Sigmoid colon (tissue), 7 donors: ENCODE data around the gene SLC17A5. TPM values are rescaled to one million over a fixed set of nuclear protein-coding genes. Genes with fewer than 3 reads are reported as not detected.

Experiments used
- DNase-seq: peaks from one replicate; pipeline ENCODE4 v3.0.0-alpha.2; 2019
- H3K27ac ChIP-seq, 4 donors: fragments of 200-600 bp; sonication (generic); one replicate each; pipeline ENCODE4 v1.5.1; 2016 to 2019; ENCODE audit warnings: mild to moderate bottlenecking in 1 of 4
- H3K27me3 ChIP-seq, 3 donors: fragments of 200-600 bp; sonication (generic); one replicate each; pipeline ENCODE4 v1.5.1; 2019; ENCODE audit warnings: mild to moderate bottlenecking in 1 of 3
- H3K36me3 ChIP-seq, 4 donors: fragments of 200-600 bp; sonication (generic); one replicate each; pipeline ENCODE4 v1.5.1; 2016 to 2019
- H3K4me1 ChIP-seq, 4 donors: fragments of 200-600 bp; sonication (generic); one replicate each; pipeline ENCODE4 v1.5.1; 2017 to 2019
- H3K4me3 ChIP-seq, 4 donors: fragments of 200-600 bp; sonication (generic); one replicate each; pipeline ENCODE4 v1.5.1; 2017 to 2019; ENCODE audit warnings: mild to moderate bottlenecking in 2 of 4, moderate library complexity in 1 of 4
- H3K9me3 ChIP-seq, 4 donors: fragments of 200-600 bp in 3 of 4; sonication (generic) in 3 of 4; one replicate each; pipeline versions ENCODE4 v1.5.1 to v1.6.1; 2013 to 2019
- CTCF ChIP-seq, 4 experiments: fragments of 450-650 bp in 3 of 4; fragments of 200-600 bp in 1 of 4; IDR thresholded peaks; one replicate each; pipeline ENCODE4 v1.5.1; 2016 to 2019; ENCODE audit warnings: antibody characterized with exemption in 4 of 4, mild to moderate bottlenecking in 3 of 4, moderate library complexity in 2 of 4
- EP300 ChIP-seq, 4 donors: sonication (generic); formaldehyde crosslinking; IDR thresholded peaks; one replicate each; pipeline ENCODE4 v1.6.1; 2017; ENCODE audit warnings: antibody characterized with exemption in 4 of 4
- POLR2A ChIP-seq, 2 donors: fragments of 450-650 bp; IDR thresholded peaks; one replicate each; pipeline ENCODE4 v1.6.1; 2016; ENCODE audit warnings: antibody characterized with exemption in 2 of 2, mild to moderate bottlenecking in 2 of 2, moderate library complexity in 2 of 2
- POLR2AphosphoS5 ChIP-seq, 4 donors: sonication (generic); formaldehyde crosslinking; IDR thresholded peaks; one replicate each; pipeline ENCODE4 v1.6.1; 2017; ENCODE audit warnings: antibody characterized with exemption in 4 of 4
- WGBS, 2 donors: extraction: QIAGEN DNeasy Blood & Tissue Kit; methylation state at CpG; one replicate each; pipeline ENCODE4 v1.1.7; 2013; 5-methylcytosine and 5-hydroxymethylcytosine counted together
- intact Hi-C: fragments of 100-400 bp; cut with DNase I; formaldehyde crosslinking; loops from one replicate; pipeline ENCODE4 v1.15.1; 2023
- polyA plus RNA-seq, 3 donors: library from polyadenylated mRNA; stranded (reverse); fragments of 200-250 nt; gene quantifications; one replicate each; pipeline ENCODE4 v1.2.3, GENCODE V29; 2013
- total RNA-seq, 4 donors: library from RNA; depleted of rRNA; stranded (reverse); fragments of >200 nt; gene quantifications; one replicate each; pipeline ENCODE4 v1.1.0, GENCODE V29; 2016
- donor health status: healthy with polysubstance abuse.
- donor health status: Bipolar disorder and iron deficiency.
- donor health status: healthy.

Gene SLC17A5
- total and polyA plus RNA-seq, 7 donors = 7.6 to 18.2 (median 12.7) TPM

DNA sequence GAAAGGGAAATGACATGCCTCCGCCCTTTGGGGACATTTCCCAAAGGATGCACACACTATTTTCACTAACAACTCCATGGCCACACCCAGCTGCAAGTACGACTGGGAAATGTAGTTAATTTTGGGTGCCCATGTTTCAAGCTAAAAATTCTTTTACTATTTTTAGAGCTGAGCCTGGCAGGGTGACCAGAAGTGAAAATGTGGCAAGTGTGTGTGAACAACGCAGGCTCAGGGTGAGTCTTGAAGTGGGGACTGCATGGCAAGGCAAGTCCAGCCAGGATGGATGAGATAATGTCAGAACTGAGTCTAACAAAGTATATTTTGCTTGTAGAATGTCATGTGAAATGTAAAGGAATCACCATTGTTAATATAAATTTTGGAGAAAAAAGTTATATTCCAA, 25.2 kb upstream of the SLC17A5 start:
- intact Hi-C loops = loop anchor here (5.0 kb wide), 1 partner anchor 1533 kb away; no protein-coding TSS in a partner anchor
- Histone ChIP-seq H3K27ac (no peak overlapping the region), H3K4me3 (no peak overlapping the region), H3K4me1 (peaks cover 0 to 7% (median 3%) of the 10 kb centered on the region in 4 donors), H3K36me3 (no peaks in the 10 kb centered on the region), H3K27me3 (no peaks in the 10 kb centered on the region), H3K9me3 (peaks cover 0 to 2% (median 0%) of the 10 kb centered on the region in 4 donors)
- DNase-seq = no peak
- 64 to 76% methylated on average over 3 of the region's 3 CpGs for WGBS, 2 donors
- TF ChIP-seq EP300 (IDR thresholded peaks at IDR 0.05) (no peak), POLR2A (IDR thresholded peaks at IDR 0.05) (no peak), CTCF (IDR thresholded peaks at IDR 0.05) (no peak), POLR2AphosphoS5 (IDR thresholded peaks at IDR 0.05) (no peak)

DNA sequence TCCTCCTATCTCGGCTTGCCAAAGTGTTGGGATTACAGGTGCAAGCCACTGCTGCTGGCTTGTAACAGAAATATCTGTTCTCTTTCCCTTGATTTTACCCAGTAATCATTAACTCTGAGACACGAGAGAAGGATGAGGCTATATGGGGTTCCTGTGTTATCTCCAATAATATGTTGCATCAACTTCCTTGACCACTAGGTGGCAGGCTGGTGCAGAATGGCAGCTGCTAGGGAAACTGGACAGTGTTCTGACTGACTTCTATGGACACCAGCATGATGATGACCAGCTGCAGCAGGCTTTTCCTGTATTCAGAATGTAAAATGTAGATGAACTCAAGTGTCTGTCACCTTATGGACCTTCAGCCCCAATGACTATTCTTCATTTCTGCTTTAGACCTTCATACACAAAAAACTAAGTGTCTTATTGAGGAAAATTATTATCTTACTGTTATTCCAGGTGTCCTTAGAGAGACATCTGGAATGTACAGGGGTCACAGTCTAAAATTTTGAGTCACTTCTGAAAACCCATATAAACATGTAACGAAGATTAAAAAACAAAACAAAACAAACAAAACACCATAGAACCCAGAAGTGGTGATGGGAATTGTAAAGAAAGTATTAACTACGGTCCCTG, 21.8 kb upstream of the SLC17A5 start:
- H3K27me3 ChIP-seq = peaks cover 0 to 8% (median 0%) of the 10 kb centered on the region in 3 donors
- H3K4me3 ChIP-seq = no peak overlapping the region
- peak; percentile 84 for DNase-seq
- 37 to 51% methylated on average over 4 of the region's 4 CpGs for WGBS, 2 donors
- H3K36me3 ChIP-seq = no peaks in the 10 kb centered on the region
- intact Hi-C loops = loop anchor here (1.0 to 5.0 kb wide), 2 partner anchors 58 to 1537 kb away; no protein-coding TSS in a partner anchor
- no peak for TF ChIP-seq EP300 (IDR thresholded peaks at IDR 0.05)
- peak in 2 of 4 donors; percentile 54 to 61 for TF ChIP-seq POLR2AphosphoS5 (IDR thresholded peaks at IDR 0.05)
- TF ChIP-seq CTCF (IDR thresholded peaks at IDR 0.05) = peak; percentile 81 to 84 (median 82)
- H3K27ac ChIP-seq = no peak overlapping the region
- peaks cover 0 to 7% (median 3%) of the 10 kb centered on the region in 4 donors for H3K4me1 ChIP-seq
- no peaks in the 10 kb centered on the region for H3K9me3 ChIP-seq

DNA sequence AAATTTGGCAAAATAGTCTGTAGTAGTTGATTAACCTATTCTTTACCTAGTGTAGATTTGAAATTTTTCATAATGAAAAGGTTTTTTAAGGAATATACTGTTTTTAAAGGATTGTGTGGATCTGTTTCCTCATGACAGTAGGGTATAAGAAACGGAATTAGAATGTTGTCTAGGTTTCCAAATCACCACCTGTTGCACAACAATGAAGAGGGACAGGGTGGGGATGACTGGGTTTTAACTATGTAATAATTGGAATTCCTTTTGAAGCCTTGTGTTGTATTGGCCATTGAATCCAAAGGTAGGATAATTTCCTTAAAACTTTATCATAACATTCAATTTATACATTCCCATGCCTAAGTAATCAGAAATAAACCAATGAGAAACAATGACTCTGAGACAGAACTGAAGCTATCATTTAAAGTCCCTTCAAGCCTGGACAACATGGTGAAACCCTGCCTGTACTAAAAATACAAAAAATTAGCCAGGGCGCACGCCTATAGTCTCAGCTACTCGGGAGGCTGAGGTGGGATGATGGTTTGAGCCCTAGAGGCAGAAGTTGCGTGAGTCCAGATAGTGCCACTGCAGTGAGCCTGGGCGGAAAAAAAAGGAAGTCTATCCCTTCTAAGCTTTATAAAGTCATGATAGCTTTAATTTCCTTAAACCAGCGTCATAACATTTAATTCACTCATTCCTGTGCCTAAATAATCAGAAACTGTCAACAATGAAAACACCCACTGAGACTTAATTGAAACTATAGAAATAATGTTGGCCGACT, 18.3 kb upstream of the SLC17A5 start:
- Histone ChIP-seq H3K4me1 (peaks cover 0 to 7% (median 3%) of the 10 kb centered on the region in 4 donors), H3K9me3 (no peaks in the 10 kb centered on the region), H3K27ac (no peak overlapping the region), H3K27me3 (peaks cover 0 to 13% (median 0%) of the 10 kb centered on the region in 3 donors), H3K4me3 (no peak overlapping the region), H3K36me3 (no peaks in the 10 kb centered on the region)
- intact Hi-C loops = no loop called here
- DNase-seq = no peak
- TF ChIP-seq POLR2A (IDR thresholded peaks at IDR 0.05) (no peak), POLR2AphosphoS5 (IDR thresholded peaks at IDR 0.05) (no peak)
- 84 to 85% methylated on average over 8 of the region's 8 CpGs for WGBS, 2 donors

GRCh38 chr6:73669005-73669404, 15.2 kb upstream of the SLC17A5 start:
- H3K27me3 ChIP-seq = peaks cover 0 to 13% (median 0%) of the 10 kb centered on the region in 3 donors
- TF ChIP-seq EP300 (IDR thresholded peaks at IDR 0.05) = no peak
- TF ChIP-seq POLR2AphosphoS5 (IDR thresholded peaks at IDR 0.05) = no peak
- no peak for TF ChIP-seq POLR2A (IDR thresholded peaks at IDR 0.05)
- TF ChIP-seq CTCF (IDR thresholded peaks at IDR 0.05) = no peak
- DNase-seq = no peak
- WGBS, 2 donors = 23 to 79% methylated on average over 1 of the region's 1 CpG
- intact Hi-C loops = no loop called here
- no peak overlapping the region for H3K27ac ChIP-seq
- H3K36me3 ChIP-seq = no peaks in the 10 kb centered on the region
- H3K9me3 ChIP-seq = no peaks in the 10 kb centered on the region
- no peak overlapping the region for H3K4me3 ChIP-seq
- H3K4me1 ChIP-seq = no peaks in the 10 kb centered on the region

- Histone ChIP-seq H3K4me1 (no peaks in the 10 kb centered on the region), H3K4me3 (no peak overlapping the region), H3K27me3 (peaks cover 0 to 13% (median 0%) of the 10 kb centered on the region in 3 donors), H3K9me3 (no peaks in the 10 kb centered on the region), H3K36me3 (no peaks in the 10 kb centered on the region), H3K27ac (no peak overlapping the region)
- no peak for TF ChIP-seq CTCF (IDR thresholded peaks at IDR 0.05)
- no peak for TF ChIP-seq POLR2A (IDR thresholded peaks at IDR 0.05)
- TF ChIP-seq POLR2AphosphoS5 (IDR thresholded peaks at IDR 0.05) = no peak
- no peak for TF ChIP-seq EP300 (IDR thresholded peaks at IDR 0.05)
- WGBS, 2 donors = 50 to 58% methylated on average over 1 of the region's 1 CpG
- DNase-seq = no peak
- intact Hi-C loops = no loop called here
Measured at GRCh38 chr6:73667798-73668197, 14.0 kb upstream of the SLC17A5 start.
